Nephron progenitor cell (in vitro differentiated cells): Measurements from ENCODE around the gene DKK1.

Experiments
- DNase-seq: peaks from one replicate; pipeline ENCODE4 v3.0.0; 2021
- H3K27ac Mint-ChIP-seq: 2 replicates; pipeline ENCODE4 v1.8.0; 2021; ENCODE audit warnings: mild to moderate bottlenecking, moderate library complexity, mixed read lengths
- H3K27me3 Mint-ChIP-seq: 2 replicates; pipeline ENCODE4 v1.8.0; 2021; ENCODE audit warnings: mild to moderate bottlenecking, low read depth, mixed read lengths; ENCODE audit not compliant: poor library complexity
- H3K36me3 Mint-ChIP-seq: 2 replicates; pipeline ENCODE4 v1.8.0; 2021; ENCODE audit warnings: low read depth, mixed read lengths
- H3K4me1 Mint-ChIP-seq: 2 replicates; pipeline ENCODE4 v1.8.0; 2021; ENCODE audit warnings: mixed read lengths
- H3K4me3 Mint-ChIP-seq: 2 replicates; pipeline ENCODE4 v1.8.0; 2021; ENCODE audit warnings: mild to moderate bottlenecking, moderate library complexity, mixed read lengths
- H3K9me3 Mint-ChIP-seq: 2 replicates; pipeline ENCODE4 v1.8.0; 2021; ENCODE audit warnings: mild to moderate bottlenecking, moderate library complexity, mixed read lengths
- TF ChIP-seq, protein P1 (sequence below): fragments of 200-600 bp; sonication (generic); IDR thresholded peaks from 2 replicates; pipeline ENCODE4 v1.5.0; 2021; ENCODE audit warnings: antibody characterized with exemption

DKK1 gene

DNA sequence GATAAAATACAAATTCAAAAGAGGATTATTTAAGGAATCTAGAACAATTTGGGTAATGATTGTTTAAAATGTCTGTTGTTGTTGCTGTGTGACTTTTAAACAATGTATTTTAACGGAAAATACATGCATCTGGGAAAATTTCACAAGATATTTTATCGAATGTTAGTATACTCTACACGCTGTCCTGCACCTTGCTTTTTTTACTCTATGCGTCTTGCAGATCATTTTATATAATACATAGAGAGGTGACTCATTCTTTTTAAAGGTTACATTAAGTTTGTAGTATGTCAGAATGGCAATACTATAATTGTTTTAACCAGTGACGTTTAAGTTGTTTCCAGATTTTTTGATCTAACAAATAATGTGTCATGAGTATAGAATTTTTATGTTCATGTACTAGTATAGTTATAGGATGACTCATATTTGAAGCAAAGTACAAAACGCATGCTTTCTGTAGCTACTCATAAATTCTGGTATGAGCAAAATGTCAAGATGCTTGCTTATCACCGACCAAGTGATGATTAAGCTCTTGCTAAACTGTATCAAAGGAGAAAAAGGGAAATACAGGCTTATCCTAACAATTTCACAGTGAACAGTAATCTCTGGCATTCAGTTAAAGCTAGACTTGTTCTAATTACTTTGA lies 4.9 kb downstream of the DKK1 start:
- H3K27me3 Mint-ChIP-seq: no peaks in the 10 kb centered on the region

DNA sequence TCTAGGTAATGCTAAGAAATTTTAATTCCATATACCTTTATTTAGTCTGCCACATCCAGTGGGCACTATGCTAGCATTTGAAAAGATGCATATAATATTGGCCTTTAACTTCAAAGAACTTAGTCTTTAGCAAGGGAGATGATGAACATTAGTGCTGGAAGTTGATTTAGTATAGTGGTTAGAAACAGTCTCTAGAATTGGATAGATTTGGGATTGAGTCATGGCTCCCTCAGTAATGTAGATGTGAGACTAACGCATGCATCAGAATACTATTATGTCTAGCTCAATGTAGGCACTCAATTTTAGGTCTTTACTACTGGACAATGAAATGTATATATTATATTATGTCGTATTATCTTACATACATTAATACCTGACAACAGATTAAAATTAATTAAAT lies 5.8 kb downstream of the DKK1 start:
- no peak for DNase-seq
- H3K27me3 Mint-ChIP-seq: no peaks in the 10 kb centered on the region
- TF ChIP-seq, protein P1, sequence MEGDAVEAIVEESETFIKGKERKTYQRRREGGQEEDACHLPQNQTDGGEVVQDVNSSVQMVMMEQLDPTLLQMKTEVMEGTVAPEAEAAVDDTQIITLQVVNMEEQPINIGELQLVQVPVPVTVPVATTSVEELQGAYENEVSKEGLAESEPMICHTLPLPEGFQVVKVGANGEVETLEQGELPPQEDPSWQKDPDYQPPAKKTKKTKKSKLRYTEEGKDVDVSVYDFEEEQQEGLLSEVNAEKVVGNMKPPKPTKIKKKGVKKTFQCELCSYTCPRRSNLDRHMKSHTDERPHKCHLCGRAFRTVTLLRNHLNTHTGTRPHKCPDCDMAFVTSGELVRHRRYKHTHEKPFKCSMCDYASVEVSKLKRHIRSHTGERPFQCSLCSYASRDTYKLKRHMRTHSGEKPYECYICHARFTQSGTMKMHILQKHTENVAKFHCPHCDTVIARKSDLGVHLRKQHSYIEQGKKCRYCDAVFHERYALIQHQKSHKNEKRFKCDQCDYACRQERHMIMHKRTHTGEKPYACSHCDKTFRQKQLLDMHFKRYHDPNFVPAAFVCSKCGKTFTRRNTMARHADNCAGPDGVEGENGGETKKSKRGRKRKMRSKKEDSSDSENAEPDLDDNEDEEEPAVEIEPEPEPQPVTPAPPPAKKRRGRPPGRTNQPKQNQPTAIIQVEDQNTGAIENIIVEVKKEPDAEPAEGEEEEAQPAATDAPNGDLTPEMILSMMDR: no peak
- no peaks in the 10 kb centered on the region for H3K36me3 Mint-ChIP-seq
- no peak overlapping the region for H3K4me3 Mint-ChIP-seq
- H3K27ac Mint-ChIP-seq: no peak overlapping the region
- H3K9me3 Mint-ChIP-seq: no peaks in the 10 kb centered on the region
- peaks cover 39% of the 10 kb centered on the region for H3K4me1 Mint-ChIP-seq

More for the DNA sequence above, 4.9 kb downstream of the DKK1 start:
- TF ChIP-seq, protein P1: no peak
- H3K27ac Mint-ChIP-seq: peak overlapping the region; percentile 97
- DNase-seq: no peak
- no peak overlapping the region for H3K4me3 Mint-ChIP-seq
- H3K9me3 Mint-ChIP-seq: no peaks in the 10 kb centered on the region
- H3K36me3 Mint-ChIP-seq: no peaks in the 10 kb centered on the region
- H3K4me1 Mint-ChIP-seq: peaks cover 45% of the 10 kb centered on the region

DNA sequence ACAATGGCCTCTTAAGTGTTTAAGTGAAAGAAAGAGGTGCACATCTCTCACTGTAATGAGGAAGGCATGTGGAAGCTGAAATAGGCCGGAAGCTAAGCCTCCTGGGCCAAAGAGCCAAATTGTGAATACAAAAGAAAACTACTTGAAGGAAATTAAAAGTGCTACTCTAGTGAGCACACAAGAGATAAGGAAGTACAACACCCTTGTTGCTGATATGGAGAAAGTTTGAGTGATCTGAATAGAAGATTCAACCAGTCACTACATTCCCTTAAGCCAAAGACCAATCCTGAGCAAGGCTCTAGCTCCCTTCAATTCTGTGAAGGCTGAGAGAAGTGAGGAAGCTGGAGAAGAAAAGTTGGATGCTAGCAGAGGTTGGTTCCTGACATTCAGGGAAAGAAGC lies 8.2 kb downstream of the DKK1 start:
- TF ChIP-seq, protein P1: no peak

DNA sequence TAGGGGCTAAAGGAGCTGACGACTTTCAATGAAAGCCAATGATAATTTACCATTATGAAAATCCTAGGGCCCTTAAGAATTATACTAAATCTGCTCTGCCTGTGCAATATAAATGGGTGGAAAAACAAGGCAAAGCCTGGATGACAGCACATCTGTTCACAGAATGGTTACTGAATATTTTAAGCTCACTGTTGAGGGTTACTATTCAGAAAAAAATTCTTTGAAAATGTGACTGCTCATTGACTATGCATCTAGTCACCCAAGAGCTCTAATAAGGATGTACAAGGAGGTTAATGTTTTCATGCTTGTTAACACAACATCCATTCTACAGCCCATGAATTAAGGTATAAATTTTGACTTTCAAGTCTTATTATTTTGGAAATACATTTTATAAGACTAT lies 8.9 kb downstream of the DKK1 start:
- no peaks in the 10 kb centered on the region for H3K9me3 Mint-ChIP-seq
- H3K27me3 Mint-ChIP-seq: no peaks in the 10 kb centered on the region
- no peak for DNase-seq
- H3K27ac Mint-ChIP-seq: no peak overlapping the region
- no peaks in the 10 kb centered on the region for H3K36me3 Mint-ChIP-seq
- H3K4me3 Mint-ChIP-seq: no peak overlapping the region
- H3K4me1 Mint-ChIP-seq: peaks cover 12% of the 10 kb centered on the region
- TF ChIP-seq, protein P1: no peak

More for the DNA sequence above, 8.2 kb downstream of the DKK1 start:
- Mint-ChIP-seq H3K36me3 (no peaks in the 10 kb centered on the region), H3K9me3 (no peaks in the 10 kb centered on the region), H3K27me3 (no peaks in the 10 kb centered on the region), H3K4me1 (peaks cover 18% of the 10 kb centered on the region), H3K4me3 (no peak overlapping the region), H3K27ac (no peak overlapping the region)
- DNase-seq: no peak

DNA sequence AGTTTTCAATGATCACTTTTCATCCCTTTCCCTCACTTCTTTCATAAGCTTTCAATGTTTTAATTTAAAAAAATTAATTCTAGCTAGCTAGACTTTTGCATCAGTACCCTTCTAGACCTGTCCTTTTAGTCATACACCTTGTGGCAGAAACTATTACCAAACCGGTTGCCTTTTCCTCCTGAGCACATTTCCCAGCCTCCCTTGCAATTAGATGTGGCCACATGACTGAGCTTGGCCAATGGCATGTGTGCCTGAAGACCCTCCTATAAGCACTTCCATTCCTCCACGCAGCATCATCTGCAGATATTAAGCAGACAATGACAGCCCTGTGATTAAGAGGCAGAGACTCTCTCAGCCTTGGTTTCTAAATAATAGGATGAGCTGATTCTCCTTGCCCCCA lies 12.3 kb downstream of the DKK1 start:
- Mint-ChIP-seq H3K4me3 (no peak overlapping the region), H3K27me3 (no peaks in the 10 kb centered on the region), H3K4me1 (no peaks in the 10 kb centered on the region), H3K36me3 (no peaks in the 10 kb centered on the region), H3K27ac (no peak overlapping the region), H3K9me3 (no peaks in the 10 kb centered on the region)
- TF ChIP-seq, protein P1: no peak
- no peak for DNase-seq
